Measurements from ENCODE around the gene RCSD1.

DNA sequence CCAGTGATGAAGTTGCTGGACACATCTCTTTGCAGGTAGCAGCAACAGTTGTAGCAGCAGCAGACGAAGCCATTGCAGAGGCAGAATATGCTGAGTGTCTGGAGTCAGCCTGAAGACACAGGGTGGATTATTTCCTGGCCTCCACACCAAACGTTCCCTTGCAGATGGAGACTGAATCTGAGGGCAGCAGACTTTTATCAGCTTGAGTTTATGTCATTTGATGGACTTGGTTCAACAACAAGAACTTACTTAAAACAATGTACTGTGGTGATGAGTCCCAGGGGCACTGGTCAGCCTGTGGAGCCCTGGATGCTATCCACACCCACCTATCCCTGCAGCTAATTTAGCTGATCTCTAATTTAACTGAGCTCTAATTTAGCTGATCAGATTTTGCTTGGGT lies 74.7 kb downstream of the RCSD1 start:
- TF ChIP-seq, protein P1, sequence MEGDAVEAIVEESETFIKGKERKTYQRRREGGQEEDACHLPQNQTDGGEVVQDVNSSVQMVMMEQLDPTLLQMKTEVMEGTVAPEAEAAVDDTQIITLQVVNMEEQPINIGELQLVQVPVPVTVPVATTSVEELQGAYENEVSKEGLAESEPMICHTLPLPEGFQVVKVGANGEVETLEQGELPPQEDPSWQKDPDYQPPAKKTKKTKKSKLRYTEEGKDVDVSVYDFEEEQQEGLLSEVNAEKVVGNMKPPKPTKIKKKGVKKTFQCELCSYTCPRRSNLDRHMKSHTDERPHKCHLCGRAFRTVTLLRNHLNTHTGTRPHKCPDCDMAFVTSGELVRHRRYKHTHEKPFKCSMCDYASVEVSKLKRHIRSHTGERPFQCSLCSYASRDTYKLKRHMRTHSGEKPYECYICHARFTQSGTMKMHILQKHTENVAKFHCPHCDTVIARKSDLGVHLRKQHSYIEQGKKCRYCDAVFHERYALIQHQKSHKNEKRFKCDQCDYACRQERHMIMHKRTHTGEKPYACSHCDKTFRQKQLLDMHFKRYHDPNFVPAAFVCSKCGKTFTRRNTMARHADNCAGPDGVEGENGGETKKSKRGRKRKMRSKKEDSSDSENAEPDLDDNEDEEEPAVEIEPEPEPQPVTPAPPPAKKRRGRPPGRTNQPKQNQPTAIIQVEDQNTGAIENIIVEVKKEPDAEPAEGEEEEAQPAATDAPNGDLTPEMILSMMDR (IDR thresholded peaks at IDR 0.05), result no peak
- no peak for TF ChIP-seq POLR2A (IDR thresholded peaks at IDR 0.05)

Data from testis (tissue), 2 donors.